NCI-H2081 treated with DMSO at 0.1 percent for 48 hours (cell line): ENCODE measurements around the gene DSC2.
"Not testable (repeated sequence)": the region's sequence is repeated elsewhere in the genome, so short reads cannot be mapped to it uniquely, and the experiment has no call there.

Experiments
- DNase-seq: peaks from one replicate; lab custom pipeline; 2025; lab: John Stamatoyannopoulos, UW

DSC2 gene

GRCh38 chr18:31102025-31102684 lies at the start of gene DSC2:
TSS of gene DSC2 (minus strand) at chr18:31102421. CDS start at chr18:31101971, 450 bp downstream.
- no peak for DNase-seq

- DNase-seq: no peak
These were observed 47.1 kb upstream of the DSC2 start for GRCh38 chr18:31149351-31149750.

DNA sequence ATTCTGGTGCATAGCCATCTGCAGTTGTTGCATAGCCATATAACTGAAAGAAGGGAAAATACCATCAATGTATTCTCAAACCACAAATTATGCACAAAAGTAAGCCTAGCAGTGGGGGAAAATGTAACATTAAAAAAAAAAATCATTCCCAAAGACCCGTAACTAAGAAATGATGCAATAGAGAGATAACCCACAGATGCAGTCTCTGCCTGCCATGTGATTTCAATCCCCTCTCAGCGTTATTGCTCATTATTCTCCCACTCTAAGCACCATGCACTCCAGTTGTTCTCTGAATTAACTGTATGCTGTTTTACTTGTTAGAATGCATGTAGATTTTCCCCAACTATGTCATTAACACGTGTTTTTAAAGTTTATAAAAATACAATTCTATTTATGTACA lies 46.4 kb upstream of the DSC2 start:
- no peak for DNase-seq

DNA sequence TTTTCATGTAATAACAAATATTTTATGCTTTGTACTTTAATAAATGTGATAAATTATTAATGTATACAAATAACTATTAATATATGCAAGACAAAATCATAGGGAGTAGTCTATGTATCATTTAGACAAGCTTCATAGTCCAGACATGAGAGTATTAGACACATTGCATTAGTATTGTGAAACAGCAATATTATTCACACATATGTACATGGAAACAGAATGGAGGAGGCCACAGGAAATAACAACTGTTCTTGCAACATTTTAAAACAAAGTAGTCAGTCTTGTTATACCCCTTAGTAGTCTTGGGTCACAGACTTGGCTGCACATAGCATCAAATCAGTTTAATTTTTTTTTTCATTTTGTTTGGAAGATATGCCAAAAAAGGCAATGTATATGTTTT lies 44.6 kb upstream of the DSC2 start:
- no peak for DNase-seq

GRCh38 chr18:31143025-31143424 lies 40.8 kb upstream of the DSC2 start:
- DNase-seq: no peak

- DNase-seq: no peak
These were observed 36.5 kb upstream of the DSC2 start for GRCh38 chr18:31138709-31139108.

GRCh38 chr18:31134988-31135529 lies 32.8 kb upstream of the DSC2 start:
- DNase-seq: no peak

GRCh38 chr18:31129398-31130115 lies 27.3 kb upstream of the DSC2 start:
- no peak for DNase-seq

GRCh38 chr18:31125878-31126277 lies 23.7 kb upstream of the DSC2 start:
- DNase-seq: no peak

DNA sequence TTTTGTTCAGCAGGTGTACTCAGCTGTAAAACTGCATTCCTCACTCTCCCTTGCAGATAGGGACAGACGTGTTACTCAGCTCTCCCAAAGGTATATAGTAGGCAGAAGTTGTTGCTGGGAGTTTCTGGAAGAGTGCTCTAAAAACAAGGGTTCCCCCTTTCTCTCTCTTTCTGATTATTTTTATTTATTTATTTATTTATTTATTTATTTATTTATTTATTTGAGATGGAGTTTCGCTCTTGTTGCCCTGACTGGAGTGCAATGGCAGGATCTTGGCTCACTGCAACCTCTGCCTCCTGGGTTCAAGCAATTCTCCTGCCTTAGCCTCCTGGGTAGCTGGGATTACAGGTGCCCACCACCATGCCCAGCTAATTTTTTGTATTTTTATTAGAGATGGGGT lies 20.9 kb upstream of the DSC2 start:
- DNase-seq: not testable (repeated sequence)

- DNase-seq: no peak
These were observed 18.4 kb upstream of the DSC2 start for GRCh38 chr18:31120594-31120993.

- DNase-seq: no peak
These were observed 14.8 kb upstream of the DSC2 start for GRCh38 chr18:31116853-31117595.

GRCh38 chr18:31112804-31113203 lies 10.6 kb upstream of the DSC2 start:
- no peak for DNase-seq

DNA sequence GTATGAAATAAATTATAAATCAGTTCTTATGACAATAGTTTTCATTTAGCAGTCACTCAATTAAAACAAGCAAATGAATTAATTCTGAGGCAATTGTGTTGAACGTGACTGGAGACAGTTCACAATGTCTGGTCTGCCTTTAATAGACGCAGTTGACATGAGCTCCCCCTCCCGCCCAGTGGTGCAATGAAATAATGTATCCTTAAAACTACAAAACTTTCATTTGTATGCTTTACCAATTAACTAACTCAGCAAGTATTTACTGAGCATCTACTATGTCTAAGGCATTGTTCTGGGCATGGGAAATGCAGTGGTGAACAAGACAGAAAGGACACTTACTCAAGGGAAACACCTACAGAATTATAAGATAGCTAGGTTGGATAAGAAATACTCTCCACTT lies 3.5 kb upstream of the DSC2 start:
- DNase-seq: no peak

GRCh38 chr18:31104444-31104843 lies 2.2 kb upstream of the DSC2 start:
- no peak for DNase-seq

- no peak for DNase-seq
These were observed 1.2 kb upstream of the DSC2 start for GRCh38 chr18:31103423-31103822.

DNA sequence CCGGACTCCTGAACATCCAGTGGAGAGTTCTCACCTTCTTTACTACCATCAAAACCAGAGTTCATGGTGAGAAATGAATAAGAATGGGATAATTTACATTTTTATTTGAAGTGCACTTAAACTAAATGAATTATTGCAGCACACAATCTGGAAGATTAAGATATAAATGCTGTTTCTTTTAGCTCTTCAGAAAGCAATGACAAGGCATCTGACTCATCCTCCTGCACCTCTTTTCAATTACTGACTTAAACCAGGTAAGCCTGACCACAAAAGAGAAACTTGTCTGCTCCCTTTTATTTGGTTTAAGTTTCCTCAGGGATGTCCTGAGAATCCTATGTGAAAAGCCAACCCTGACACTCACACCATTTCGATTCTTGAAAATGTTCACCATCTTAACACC lies 720 bp upstream of the DSC2 start:
- no peak for DNase-seq

- no peak for DNase-seq
These were observed 817 bp downstream of the DSC2 start for GRCh38 chr18:31101183-31102024.

DNA sequence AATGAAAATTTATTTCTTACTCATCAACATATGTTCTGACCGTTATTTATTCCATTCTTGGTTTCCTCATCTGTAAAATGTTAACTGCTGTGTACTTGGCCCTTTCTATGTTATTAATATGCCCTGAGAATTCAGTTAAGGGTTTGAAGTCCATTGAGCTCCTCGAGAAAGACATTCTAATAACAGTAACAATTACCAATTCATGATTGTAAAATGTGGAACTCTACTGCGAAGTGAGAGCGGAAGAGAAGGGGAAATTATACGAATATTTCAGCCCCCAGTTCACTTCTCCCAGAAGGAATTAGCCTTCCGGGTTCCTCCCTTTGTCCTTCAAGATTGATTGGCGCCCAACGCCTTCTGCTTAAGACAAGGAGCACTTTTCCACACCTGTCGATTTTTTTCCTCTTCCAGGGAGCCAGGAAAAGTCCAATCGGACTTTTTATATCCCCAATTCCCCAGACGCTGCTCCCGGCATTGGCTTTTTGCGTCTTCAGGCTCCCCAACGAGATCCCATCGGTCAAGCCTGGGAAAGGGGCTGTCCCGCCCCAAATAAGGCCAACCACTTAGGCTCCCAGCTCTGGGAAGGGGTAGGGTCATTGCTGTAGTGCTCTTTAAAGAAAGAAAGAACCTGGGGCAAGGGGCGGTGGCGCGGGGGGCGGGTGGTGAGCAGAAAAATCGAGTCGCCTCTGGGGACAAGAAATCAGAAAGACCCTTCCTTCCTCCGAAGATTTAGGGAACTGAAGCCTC lies 1.6 kb downstream of the DSC2 start:
- DNase-seq: no peak

DNA sequence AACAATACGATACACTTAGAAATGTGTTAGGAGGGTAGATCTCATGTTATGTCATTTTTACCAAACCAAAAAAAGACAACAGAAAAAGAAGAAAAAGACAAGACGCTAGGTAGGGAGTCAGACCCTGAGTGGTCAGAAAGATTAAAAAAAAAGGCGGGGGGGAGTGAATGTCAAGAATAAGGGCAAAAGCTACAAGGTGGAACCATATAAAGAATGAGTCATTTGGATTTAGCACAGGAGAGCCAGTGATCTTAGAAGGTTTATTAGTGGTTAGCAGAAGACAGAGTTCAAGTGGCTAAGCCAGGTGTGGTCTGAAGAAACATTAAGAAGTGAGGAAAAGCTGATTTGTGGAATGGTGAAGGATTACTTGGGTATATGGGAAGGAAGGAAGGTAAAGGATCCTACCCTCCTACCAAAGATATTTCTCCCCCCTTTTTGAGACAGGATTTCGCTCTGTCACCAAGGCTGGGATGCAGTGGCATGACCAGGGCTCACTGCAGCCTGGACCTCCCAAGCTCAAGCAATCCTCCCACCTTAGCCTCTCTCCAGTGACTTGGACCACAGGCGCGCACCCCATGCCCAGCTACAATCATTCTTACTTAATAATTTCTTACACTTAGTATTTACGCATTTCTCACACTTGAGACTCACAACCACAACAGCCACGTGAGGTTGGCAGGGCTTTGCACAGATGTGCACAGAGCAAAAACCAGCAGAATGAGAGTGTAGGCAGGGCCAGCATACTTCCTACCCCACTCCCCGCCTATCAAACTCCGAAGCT lies 2.6 kb downstream of the DSC2 start:
- no peak for DNase-seq
